IMR-90 (cell line): Measurements from ENCODE around the gene LRRTM3.

Experiments
- BHLHE40 ChIP-seq: fragments of 150-350 bp; IDR thresholded peaks from 2 replicates; pipeline ENCODE4 v1.6.1; 2016; ENCODE audit warnings: mild to moderate bottlenecking, low read depth, low read length
- CTCF ChIP-seq: conservative IDR thresholded peaks from 2 replicates; pipeline ENCODE4 v1.5.1; 2012; ENCODE audit warnings: mild to moderate bottlenecking, low read depth, low read length, improper control_type of control experiment
- RAD21 ChIP-seq: IDR thresholded peaks from 2 replicates; pipeline ENCODE4 v1.6.1; 2012; ENCODE audit warnings: low read length, improper control_type of control experiment

- TF ChIP-seq BHLHE40 = no peak
- TF ChIP-seq RAD21 = no peak
- TF ChIP-seq CTCF = no peak
These were observed 175.1 kb downstream of the LRRTM3 start for GRCh38 chr10:67100951-67101350.
